Right ventricle myocardium superior (tissue), 1 donor: ENCODE measurements around the gene POMT2. TPM values are rescaled to one million over a fixed set of nuclear protein-coding genes. Genes with fewer than 3 reads are reported as not detected.
A peak's percentile ranks its signal among the peaks of the same experiment; 100 is the strongest.
"Not testable (repeated sequence)": the region's sequence is repeated elsewhere in the genome, so short reads cannot be mapped to it uniquely, and the experiment has no call there.

ENCODE experiments used
- ATAC-seq: fragments of 200-7000 bp; cut with Tn5 transposase; one replicate; pipeline ENCODE4 v1.9.1; 2020; ENCODE audit warnings: mild to moderate bottlenecking; ENCODE audit not compliant: poor library complexity
- DNase-seq: peaks from one replicate; pipeline ENCODE4 v3.0.0-alpha.2; 2020
- intact Hi-C: fragments of 100-400 bp; cut with DNase I; formaldehyde crosslinking; loops from one replicate; pipeline ENCODE4 v1.11.2; 2022
- total RNA-seq: library from RNA; stranded (reverse); fragmentation: NEBNext Ultra II Directional; extraction: Animal tissue kit (Norgen Biotek cat#: 25700); gene quantifications from one replicate; pipeline ENCODE4 v1.2.1, GENCODE V29; 2021
- donor health status: DM: no; HTN: yes; CAD: no; lungs with severe emphysema.

Gene POMT2
- total RNA-seq, 1 donor from 2014 or later: 19.7 TPM

DNA sequence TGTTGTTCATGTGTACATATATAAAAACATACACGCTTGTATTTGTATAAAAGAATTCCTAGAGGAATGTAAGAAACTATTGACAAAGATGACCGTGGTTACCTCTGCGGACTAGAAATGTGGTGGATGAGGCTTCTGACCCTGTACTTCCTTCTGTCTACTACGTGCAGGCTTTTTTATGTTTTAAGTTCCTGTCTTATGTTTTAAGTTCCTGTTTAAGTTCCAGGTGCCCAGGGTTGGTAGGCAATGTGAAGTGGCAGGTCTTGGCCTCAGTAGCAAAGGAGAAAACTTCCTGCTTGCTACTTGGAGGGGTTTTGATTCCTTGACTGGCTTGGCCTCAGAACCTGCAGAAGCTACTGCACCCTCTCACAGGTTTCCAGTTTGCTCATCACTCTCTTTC, 11.6 kb downstream of the POMT2 start:
- ATAC-seq: no peak
- no peak for DNase-seq
- intact Hi-C loops: no loop called here

DNA sequence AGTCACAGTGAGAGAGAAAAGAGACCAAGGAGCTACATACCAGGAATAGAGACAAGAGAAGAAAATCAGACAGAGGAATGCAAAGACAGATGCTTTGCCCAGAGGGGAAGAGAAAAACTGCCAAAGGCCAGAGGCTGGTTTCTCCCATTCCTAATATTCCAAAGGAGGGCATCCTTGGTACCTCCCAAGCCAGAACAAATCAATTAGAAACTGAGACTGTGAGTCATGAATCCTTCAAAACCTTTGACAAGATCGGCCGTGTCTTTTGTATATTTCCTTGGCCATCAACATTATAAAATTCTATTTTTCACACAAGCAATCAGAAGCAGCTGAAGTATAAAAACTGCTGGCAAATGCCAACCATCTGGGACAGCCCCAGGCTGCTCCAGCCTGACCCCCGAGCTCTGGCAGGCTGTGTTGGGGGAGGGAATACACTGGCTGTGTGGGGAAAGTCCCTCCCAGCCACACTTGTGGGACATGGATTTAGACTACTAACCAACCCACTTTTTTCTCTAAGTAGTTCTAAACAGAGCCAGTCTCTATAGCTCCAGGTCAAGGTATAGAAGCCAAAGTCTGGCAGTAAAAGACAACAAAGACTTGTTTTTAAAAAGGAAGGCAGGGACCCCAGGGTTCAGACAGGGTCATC, 13.7 kb downstream of the POMT2 start:
- intact Hi-C loops: no loop called here
- ATAC-seq: no peak
- no peak for DNase-seq

DNA sequence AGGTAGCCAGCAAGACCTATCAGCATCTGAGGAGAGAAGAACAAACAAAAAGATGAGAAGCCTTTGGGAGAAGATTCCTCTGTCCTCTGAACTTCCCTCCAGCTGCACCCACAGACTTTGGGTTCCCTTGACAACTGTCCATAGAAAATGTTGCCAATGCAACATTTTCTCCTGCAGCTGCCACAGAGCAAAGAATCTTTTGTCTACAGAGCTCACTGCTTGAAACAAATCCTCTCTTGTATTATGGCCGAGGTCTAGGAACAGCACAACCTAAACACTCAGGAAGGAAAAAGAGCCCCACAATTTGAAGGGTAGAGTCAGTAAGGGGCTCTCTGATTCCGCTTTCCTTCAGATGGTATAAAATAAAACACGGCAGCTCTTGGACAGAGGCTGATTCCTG, 14.3 kb downstream of the POMT2 start:
- intact Hi-C loops: no loop called here
- ATAC-seq: no peak

DNA sequence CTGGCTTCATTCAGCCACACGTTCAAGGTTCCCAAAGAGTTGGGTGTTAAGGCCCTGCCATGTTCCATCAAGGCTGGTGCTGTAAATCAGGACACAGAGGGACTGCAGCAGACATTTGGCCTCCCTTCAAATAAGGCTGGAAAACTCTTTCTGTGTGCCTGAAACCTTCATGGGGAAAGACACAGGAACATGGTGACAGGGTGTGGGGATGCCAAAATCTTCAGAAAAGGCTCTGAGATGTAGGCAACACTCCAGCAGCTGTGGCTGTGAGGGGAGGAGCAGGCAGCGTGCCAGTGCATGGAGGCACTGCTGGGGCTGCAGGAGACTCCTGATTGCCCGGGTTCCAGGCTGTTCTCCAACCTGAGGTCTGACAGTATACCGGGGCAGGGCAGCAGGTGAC, 15.0 kb downstream of the POMT2 start:
- intact Hi-C loops: no loop called here
- ATAC-seq (no peak), DNase-seq (no peak)

More for the DNA sequence above, 14.3 kb downstream of the POMT2 start:
- no peak for DNase-seq

DNA sequence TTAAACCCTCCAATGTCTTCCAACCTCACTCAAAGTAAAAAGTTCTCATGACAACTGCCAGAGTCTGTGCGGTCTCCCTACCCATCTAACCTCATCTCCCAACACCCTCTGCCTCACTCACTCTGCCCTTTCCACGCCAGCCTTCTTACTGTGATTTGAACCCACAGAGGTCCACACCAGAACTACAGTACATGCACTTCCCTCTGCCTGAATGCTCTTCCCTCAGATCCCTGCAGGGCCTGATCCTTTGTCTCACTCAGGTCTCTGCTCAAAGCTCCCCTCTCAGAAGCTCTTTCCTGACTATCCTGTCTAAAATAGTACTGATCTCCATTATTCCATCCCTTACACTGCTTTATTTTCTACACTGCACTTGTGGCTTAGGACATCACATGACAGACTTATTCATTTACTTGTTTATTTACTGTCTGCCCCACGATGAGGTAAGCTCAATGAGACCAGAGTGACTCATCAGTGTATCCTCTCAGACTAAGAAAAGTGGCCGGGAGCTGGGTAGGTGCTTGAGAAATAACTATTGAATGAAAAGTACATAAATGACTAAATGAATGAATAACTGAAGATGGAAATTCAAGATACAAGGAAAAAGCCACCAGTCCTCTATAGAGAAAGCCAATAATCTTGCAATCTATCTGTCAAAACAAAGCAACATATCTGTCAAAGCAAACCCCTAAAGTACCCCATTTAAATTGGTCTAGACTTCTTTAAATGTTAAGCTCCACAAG, 17.1 kb downstream of the POMT2 start:
- ATAC-seq: no peak
- intact Hi-C loops: no loop called here

DNA sequence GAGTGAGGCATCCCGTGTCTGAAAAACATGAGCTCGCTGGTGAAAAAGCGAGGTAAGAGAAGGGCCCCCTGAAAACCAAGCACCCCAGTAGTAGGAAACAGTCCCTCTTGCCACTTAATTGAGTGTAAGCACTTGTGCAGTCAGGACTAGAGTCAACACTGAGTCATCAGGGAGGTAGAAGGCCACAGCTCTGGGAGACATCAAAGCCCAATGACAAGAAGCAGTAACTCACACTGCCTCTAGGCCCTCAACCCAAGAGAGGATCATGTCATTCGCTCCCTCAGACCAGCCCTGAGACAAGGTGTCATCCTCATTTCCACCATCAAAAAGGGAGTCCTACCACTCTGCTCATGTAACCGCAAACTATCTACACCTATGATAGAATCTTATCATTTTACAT, 17.8 kb downstream of the POMT2 start:
- intact Hi-C loops: no loop called here
- no peak for DNase-seq
- ATAC-seq: no peak

More for the DNA sequence above, 17.1 kb downstream of the POMT2 start:
- no peak for DNase-seq

DNA sequence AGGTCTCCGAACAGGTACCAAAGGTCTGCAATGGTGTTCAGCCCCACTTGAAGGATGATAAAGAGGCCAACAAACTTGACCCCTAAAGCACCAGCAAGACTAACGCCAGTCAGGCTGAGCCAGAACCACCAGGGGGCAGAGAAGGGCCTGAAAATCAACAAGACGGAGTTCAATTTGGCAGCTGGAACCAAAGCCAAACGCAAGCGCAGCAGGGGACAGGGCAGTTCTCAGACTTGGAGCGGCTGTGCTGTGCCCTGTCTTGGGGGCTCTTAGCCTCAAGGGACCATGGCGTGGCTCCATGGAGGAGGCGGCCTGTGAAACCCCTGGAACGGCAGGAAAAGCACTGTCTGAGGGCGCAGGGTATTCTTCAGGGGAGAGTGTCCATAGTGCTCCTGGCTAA, 19.6 kb downstream of the POMT2 start:
- ATAC-seq: peak; percentile 77
- intact Hi-C loops: no loop called here
- peak; percentile 79 for DNase-seq

DNA sequence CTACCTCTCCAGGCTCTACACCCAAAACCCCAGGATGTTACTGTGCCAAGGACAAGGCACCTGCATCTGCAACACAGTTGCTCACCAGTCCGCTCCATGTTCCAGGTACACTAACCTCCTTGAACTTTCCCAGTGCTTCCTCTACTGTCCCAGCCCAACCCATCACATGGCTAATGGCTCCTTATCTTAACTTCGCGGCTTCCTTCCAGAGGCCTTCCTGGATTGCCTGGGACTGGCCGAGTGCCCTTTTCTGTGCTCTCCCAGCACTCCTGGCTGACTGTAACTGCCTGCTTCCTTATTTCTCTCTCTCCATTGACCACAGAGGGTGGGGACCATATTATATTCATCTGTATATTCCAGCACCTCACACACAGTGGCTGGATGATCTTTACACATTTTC, 20.9 kb downstream of the POMT2 start:
- intact Hi-C loops: no loop called here
- peak; percentile 20 for ATAC-seq

DNA sequence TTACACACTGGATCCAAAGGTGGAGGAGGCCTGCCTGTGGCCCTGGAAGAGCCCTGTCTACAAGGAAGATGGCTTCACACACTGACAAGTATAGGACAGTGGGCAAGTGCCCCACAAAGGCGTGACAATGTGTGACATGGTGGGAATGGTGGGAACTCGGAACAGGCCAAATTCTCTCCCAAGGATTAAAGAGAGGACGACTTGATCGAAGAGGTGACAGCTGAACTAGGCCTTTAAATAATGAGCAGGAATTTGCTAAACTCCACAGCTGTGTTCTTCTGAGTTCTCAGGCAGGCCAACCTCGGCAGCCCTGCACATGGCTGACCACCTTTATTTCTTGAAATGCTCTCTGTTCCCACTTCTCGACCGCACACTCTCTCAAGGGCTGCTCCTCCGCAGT, 23.8 kb downstream of the POMT2 start:
- no peak for ATAC-seq
- intact Hi-C loops: no loop called here
- no peak for DNase-seq

More for the DNA sequence above, 20.9 kb downstream of the POMT2 start:
- DNase-seq: no peak

DNA sequence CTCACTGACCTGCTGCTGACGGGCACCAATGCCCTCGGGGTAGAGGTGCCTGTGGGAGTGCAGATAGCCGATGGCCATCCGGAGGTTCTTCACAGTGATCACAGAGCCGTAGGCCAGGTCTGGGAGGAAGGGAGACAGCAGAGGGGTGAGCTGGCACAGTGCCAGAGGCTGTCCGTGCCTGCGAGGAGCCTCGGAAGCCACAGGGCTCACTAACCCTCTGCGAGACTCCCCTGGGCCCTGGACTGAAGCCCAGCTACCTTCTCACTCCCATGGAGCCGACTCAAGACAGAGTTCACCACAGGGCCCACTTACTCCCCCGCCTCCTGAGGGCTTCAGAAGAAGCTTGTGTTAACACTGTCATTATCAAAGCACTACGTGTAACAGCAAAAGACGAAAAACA, 24.5 kb downstream of the POMT2 start:
- DNase-seq (no peak), ATAC-seq (no peak)
- intact Hi-C loops: no loop called here

DNA sequence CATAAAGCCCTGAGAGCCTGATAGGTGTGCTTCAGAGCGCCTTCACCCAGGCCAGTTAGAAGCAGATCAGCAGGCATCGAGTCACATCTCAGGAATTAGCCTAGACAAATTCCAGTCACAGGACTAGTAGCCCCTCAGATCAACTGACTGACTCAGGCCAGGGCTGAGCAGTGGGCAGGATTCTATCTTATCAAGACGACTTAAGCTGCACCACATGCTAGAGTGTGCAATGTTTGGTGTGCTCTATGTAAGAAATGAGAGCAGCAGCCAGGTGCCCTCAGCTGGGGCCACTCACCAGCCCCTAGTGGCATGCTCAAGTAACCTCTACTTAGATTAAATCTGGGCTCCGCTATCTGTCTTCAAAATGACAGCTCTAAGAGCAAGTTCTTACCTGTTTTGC, 30.0 kb downstream of the POMT2 start:
- ATAC-seq: no peak
- DNase-seq: no peak
- intact Hi-C loops: no loop called here

DNA sequence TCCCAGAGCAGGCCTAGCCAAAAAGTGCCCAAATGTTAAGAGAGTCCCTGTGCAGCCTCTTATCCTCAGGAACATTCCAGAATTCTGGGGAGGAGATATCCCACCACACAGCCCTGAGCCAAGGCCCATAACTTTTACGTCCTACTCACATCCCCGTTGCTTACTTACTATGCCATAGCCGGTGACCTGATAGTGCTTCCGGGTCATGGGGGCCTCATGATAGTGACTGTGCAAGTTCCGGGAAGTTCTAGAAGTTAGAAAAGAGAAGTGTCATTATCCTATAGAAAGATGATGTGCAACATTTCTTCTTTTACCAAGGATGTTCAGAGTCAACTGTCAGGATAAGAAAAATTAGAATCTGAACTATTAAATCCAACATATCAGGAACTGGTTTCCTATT, 34.1 kb downstream of the POMT2 start:
- ATAC-seq (no peak), DNase-seq (no peak)
- intact Hi-C loops: no loop called here

DNA sequence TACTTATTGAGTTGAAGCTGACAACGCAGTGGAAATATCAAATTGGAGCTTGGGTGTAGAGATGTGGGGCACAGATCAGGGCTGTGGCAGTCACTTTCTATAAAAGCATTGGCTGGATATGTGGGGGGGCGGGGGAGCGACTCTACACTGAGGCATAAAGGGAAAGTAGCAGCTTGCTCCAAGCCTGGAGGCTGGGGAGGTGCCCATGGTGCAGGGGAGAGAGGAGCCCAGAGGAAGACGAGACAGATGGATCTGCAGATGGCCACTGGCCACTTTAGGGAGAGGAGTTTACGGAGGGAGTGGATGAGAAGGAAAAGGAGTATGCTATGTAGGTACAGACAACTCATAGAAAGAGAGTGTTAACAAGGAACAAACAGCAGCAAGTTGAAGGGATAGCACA, 36.2 kb downstream of the POMT2 start:
- intact Hi-C loops: no loop called here
- ATAC-seq (no peak), DNase-seq (no peak)

DNA sequence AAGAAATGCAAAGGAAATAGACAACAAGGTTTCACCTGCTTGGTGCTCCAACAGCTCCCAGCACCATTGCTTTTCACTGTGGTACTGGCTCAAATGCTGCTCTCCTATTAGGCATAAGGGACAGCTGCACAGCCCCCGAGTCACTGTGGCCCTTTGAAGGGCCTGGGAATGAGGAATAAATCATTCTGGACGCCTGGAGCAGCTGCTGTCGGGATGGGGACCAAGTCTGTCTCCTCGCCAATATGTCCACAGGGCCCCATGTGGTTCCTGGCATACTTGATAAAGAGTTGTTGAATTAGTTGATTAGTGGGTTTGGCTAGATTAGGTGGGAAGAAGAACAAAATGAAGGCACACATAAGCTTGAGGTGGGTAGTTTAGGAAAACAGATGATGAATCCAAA, 36.6 kb downstream of the POMT2 start:
- ATAC-seq (no peak), DNase-seq (no peak)
- intact Hi-C loops: no loop called here

DNA sequence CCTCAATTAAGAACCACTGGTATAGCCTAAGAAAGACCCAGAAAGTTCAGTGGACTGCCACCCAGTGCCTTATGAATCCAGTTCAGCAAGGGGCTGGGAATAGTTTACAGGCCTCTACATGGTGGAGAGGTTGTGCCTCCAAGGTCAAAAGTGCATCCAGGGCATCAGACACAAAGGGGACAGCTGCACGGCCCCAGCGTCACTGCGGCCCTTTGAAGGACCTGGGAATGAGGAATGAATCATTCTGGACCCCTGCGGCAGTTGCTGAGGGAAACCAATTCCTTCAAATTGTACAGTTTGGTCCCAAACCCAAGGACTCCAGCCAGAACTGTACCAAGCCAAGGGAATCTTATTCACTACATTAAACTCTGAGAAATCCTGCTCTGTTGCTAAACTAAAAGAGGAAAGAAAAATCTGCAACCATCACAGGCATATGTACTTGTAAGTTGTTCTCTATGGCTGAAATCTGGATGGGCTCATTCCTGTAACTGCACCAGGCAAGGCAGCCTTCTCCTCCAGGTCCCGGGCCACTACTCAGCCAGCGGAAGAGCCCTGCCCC, 38.8 kb downstream of the POMT2 start:
- ATAC-seq (no peak), DNase-seq (no peak)
- intact Hi-C loops: no loop called here

DNA sequence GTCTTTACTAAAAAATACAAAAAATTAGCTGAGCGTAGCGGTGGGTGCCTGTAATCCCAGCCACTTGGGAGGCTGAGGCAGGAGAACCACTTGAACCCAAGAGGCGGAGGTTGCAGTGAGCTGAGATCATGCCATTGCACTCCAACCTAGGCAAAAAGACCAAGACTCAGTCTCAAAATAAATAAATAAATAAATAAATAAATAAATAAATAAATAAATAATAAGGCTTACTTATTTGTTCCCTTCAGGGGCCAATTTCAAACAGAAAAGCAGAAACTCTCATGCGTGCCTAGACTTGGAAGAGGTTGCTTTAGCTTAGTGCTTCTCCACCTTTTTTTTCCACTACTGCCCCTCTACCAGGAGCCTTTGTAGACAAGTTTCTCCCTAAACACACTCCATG, 39.8 kb downstream of the POMT2 start:
- DNase-seq, ATAC-seq, intact Hi-C loops: not testable (repeated sequence)

DNA sequence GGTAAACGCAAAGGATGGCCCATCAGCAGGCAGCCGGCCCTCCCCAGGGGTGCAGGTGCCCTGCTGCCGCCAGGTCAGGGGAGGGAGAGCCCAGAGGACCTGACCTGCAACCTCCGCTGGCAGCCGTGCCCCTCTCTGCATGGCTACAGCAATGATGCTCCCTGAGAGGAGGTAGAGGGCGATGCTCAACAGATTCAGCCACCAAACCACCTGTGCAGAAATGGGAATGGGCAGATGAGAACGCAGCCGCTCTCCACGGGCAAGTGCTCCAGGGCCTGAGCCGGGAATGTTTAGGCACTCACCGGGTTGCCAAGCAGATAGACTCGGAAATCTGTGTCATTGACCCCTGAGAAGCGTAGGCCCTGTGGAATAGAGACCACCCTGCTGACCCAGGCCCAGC, 41.0 kb downstream of the POMT2 start:
- ATAC-seq (no peak), DNase-seq (no peak)
- intact Hi-C loops: no loop called here

DNA sequence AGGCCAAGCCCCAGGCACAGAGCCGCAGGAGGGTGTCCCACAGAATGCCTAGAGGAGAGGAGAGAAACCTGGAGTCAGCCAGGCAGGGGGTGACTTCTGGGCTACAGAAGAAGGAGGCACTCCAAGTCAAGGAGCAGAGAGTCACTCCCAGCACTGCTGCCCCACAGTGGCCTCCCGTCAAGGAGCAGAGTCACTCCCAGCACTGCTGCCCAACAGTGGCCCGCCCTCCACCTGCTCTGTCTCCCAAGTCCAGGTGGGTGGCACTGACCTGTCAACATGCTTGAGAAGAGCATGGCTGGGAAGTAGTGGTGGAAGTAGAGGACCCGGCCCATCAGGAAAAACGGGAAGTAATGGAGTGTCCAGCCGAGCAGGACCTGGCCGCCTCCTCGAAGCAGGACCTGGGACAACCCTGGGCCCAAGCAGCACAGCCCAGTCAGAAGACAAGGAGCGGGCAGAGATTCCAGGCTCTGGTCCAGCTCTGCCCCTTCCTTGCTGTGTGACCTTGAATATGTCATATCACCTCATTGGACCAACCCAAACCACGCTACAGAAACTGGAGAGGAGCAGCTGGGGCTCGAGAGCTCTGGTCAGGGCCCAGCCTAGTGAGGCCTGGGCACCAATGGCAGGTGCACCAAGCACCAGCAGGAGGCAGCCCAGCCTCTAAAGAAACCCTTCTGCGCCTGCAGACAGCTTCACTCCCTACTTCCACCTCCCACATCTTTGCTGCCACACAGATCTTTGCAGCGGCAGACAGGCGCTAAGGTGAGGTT, 42.0 kb downstream of the POMT2 start:
- no peak for ATAC-seq
- intact Hi-C loops: no loop called here

DNA sequence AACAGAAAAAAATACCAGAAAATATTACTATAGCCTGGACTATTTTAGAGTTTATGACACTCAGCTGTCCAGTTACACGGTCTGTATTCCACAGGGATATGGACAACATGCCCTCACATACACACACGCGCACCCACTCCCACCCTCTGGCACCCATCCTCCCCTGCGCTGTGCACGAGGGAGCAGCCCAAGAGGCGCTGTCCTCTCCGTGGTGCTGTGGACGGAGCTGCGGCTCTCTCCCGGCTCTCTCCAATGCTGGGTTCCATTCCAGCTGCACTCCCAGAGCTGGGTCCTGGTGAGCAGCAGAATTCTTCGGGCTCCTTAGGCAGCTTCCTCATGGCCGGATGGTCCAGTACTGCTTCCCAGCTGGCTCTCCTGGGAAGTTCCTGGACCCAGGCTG, 43.7 kb downstream of the POMT2 start:
- intact Hi-C loops: no loop called here
- DNase-seq: no peak
- no peak for ATAC-seq

More for the DNA sequence above, 42.0 kb downstream of the POMT2 start:
- DNase-seq: no peak
